HG03064 (cell line): ENCODE measurements around the gene DHCR7.

ENCODE experiments used
- ATAC-seq: cut with Tn5 transposase; IDR thresholded peaks from one replicate; pipeline ENCODE4 v1.9.1; 2021; ENCODE audit warnings: low read depth; ENCODE audit not compliant: unreplicated experiment

DHCR7 gene

GRCh38 chr11:71387784-71388636, 60.2 kb downstream of the DHCR7 start:
- no peak for ATAC-seq

GRCh38 chr11:71387200-71387599, 61.0 kb downstream of the DHCR7 start:
- no peak for ATAC-seq

DNA sequence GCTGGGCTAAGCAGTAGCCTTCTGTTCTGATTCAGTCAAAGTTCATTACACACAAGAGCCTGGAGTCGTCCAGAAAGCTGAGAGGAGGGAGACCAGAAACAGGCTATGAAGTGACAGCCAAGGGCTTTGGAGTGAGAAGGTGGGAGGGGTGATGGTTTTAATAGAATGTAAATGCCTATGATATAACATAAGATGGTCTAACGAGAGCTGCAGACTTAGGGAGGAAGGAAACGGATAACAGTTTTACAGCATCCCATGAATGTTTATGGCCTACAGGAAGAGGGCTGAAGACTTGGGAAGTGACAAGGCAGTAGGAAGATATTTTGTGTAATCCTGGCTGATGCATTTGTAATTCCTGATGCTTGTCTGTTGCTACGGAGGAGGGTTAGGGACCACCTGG, 62.0 kb downstream of the DHCR7 start:
- no peak for ATAC-seq

DNA sequence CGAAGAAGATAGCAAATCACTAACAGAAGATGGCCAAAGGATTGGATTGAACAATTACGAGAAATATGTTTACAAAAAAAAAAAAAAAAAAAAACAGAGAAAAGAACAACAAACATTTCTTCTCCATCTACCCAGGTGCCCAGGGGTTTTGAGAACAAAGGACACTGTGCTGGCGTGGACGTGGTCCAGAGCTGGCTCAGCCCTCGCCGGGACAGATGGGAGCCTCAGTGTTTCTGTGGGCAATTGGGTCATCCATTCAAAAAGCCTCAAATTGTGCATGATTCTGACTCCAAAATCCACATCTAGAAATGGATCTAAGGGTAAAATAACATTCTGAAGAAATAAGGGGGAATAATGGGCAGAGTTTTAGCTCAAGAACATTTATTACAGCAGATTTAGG, 63.1 kb downstream of the DHCR7 start:
- no peak for ATAC-seq

- no peak for ATAC-seq
Observed at GRCh38 chr11:71384561-71384960, 63.6 kb downstream of the DHCR7 start.
